Suppressor macrophage treated with lipopolysaccharide for 4 hours (primary cell): ENCODE data around the gene PRPF6.
A peak's percentile ranks its signal among the peaks of the same experiment; 100 is the strongest.

Experiments used
- DNase-seq: peaks from one replicate; pipeline ENCODE4 v3.0.0-alpha.2; 2020

The PRPF6 gene

GRCh38 chr20:64051561-64052325 lies 70.8 kb downstream of the PRPF6 start:
- no peak for DNase-seq

GRCh38 chr20:64052326-64052722 lies 71.4 kb downstream of the PRPF6 start:
- no peak for DNase-seq

DNA sequence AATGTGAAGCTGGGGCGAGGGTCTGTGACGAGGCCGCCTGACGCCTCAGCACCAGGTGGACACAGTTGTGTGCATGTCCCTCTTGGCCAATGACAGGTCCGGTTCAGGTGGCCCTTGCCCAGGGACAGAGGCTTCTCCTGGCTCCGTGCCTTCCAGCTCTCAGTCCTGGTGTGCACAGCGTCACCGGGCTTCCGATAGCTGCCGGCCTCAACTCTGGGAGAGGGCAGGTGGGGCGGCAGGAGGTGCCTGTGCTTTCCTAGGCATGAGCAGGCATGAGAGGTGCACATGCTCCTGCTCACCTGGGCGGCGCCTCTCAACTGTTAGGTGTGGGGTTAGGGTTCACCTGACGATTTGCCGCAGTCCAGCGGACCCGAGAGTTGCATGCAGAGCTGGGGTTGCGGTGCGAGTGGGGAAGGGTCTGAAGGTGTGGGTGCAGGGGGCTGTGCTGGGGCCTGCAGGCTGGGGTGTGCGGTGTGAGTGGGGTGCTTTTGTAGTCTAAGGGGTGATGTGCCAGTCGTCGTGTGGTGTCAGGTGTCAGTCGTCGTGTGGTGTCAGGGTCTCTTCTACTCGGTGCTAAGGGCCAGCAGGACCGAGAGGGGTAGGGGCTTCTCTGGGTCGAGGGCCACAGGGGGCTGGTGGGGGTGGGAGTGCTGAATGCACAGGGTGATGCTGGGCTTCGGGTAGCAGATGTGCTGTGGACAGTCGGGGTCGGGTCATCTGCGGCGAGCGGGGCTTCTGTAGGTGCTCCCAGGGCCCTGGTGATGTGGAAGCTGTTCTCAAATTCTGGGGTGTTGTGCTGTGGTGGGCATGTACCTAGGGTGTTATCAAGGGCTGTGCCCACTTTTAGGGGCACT lies 72.3 kb downstream of the PRPF6 start:
- DNase-seq, result no peak

- no peak for DNase-seq
Observed at GRCh38 chr20:64053841-64054661, 73.1 kb downstream of the PRPF6 start.

- no peak for DNase-seq
Observed at GRCh38 chr20:64055396-64055892, 74.5 kb downstream of the PRPF6 start.

GRCh38 chr20:64055893-64056638 lies 75.1 kb downstream of the PRPF6 start:
- DNase-seq, result no peak

GRCh38 chr20:64056639-64056888 lies 75.6 kb downstream of the PRPF6 start:
- DNase-seq, result no peak

- no peak for DNase-seq
Observed at GRCh38 chr20:64056889-64057627, 76.1 kb downstream of the PRPF6 start.

- DNase-seq, result peak; percentile 63
Observed at GRCh38 chr20:64057628-64058498, 76.9 kb downstream of the PRPF6 start.

DNA sequence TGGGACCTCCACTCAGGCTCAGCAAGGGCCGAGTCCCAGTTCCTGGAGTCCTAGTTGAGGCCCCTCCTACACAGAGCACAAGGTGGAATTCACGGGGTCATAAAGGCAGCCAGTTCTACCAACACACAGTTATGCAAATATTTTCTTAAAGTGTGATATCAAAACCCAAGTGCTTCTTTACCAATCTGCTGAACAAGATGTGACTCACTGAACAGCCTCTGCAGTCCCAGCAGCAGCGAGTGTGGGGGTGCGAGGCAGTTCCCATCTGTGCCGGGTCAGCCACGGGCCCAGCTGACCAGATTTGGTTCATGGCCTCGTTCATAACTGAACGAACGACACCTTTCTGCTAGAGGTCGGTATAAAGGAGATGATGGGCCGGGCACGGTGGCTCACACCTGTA lies 77.6 kb downstream of the PRPF6 start:
- no peak for DNase-seq

DNA sequence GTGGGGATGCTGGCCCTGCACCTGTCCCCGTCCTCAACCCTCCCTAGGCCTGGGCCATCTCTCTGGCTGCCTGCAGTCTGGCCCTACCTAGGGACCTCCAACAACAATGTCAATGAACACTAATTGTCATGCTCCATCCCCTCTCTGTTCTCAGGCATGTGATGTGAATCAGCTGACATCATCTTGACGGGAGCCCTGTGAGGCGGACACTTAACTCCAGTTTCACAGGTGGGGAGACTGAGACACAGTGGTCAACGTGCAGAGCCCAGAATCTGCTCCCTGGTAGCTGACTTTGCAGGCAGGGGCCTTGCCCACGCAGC lies 81.3 kb downstream of the PRPF6 start:
- DNase-seq, result no peak

- DNase-seq, result peak; percentile 96
Observed at GRCh38 chr20:64062596-64063388, 81.9 kb downstream of the PRPF6 start, which contains the start of gene TCEA2. Gene TCEA2 (plus strand): TSS chr20:64063198. CDS start chr20:64063313, 115 bp downstream.

DNA sequence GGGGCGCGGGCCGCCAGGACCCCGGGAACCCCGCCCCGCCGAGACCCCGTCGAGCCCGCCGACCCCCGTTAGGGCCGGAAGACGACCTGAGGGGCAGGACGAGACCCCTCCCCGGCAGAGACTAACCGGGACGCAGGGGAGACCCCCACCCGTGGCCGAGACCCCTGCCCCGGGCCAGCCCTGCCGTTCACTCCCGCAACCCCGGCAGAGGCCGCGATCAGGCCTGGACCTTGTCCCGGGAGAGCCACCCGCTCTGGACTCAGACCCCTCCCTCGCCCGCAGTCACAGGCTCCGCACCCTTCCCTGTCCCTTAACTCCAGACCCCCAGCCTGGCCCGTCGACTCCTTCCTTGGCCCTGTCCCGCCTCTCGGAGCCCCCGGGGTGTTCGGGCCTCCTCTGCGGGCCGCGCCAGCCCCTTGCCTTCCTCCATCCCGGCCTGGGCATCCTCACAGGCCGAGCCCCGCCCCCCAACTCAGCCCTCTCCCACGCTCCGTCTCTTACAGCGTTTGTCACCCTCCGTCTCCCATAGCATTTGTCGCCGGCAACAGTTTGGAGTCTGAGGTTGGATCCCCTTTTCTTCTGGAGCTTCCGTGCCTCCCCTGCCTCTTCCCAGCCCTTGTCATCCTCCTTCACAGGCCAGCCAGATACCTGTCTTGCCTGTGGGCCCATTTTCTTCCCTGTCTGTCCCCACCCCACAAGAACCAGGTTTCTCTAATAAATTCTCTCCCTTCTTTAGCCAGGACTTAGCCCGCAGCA lies 82.6 kb downstream of the PRPF6 start:
- peak; percentile 58 for DNase-seq

- no peak for DNase-seq
Observed at GRCh38 chr20:64064145-64064698, 83.3 kb downstream of the PRPF6 start.

DNA sequence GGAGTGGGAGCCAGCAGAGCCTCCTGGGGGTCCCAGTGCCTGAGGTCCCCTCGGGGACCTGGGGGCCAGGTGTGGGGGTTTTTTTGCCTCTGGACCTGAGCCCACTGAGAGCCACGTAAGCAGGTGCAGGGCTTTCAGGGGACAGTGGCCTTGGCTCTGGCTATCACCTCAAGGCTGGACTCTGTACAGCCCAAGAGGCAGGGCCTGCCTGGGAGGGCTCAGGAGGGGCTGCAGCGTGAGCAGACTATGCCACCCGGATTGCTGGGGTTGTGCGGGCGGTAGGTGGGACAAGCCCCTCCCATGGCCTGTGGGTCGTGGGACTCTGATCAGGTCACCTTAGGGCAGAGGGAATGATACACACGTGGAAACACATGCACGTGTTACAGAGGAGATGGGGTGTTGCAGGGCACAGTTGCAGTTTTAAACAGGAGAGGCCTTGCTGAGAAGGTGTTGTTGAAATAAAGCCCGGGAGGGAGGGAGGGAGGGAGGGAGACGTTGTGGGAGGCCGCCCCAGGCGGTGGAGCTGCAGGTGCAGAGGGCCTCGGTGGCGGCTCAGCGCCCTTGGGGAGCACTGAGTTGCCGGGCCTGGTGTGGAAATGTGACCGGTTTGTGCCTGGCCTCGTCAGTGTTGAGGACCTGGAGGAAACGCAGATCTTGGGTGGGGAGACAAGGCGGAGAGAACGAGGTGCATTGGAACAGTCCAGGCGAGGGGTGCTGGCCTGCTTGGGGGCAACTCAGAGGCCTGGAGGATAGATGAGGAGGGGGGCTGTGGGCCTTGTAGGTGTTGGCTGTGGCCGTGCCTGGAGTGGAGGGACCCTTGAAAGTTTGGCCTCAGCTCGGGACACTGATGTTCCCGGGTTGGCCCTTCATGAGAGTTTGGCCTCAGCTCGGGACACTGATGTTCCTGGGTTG lies 84.4 kb downstream of the PRPF6 start:
- no peak for DNase-seq

GRCh38 chr20:64065974-64066343 lies 85.0 kb downstream of the PRPF6 start:
- no peak for DNase-seq

- DNase-seq, result no peak
Observed at GRCh38 chr20:64067005-64067632, 86.2 kb downstream of the PRPF6 start.
